OCI-LY3 (cell line): ENCODE measurements around the gene CXorf65.

ENCODE experiments used
- H2AFZ ChIP-seq: fragments of 200-600, 300-600 bp; shearing (Covaris generic); 2 replicates; pipeline ENCODE4 v1.6.0; 2014; ENCODE audit warnings: antibody characterized with exemption, low read depth, low read length
- H3K27ac ChIP-seq: fragments of 200-600, 300-600 bp; sonication (generic); 2 replicates; pipeline ENCODE4 v1.5.1; 2014; ENCODE audit warnings: mild to moderate bottlenecking, low read length, moderate library complexity, mixed read lengths
- H3K27me3 ChIP-seq: fragments of 200-600, 300-600 bp; sonication (generic); 2 replicates; pipeline ENCODE4 v1.6.1; 2014; ENCODE audit warnings: low read depth, low read length, mixed read lengths
- H3K36me3 ChIP-seq: fragments of 200-600, 300-600 bp; sonication (generic); replicated peaks from 2 replicates; pipeline ENCODE3; 2014; ENCODE audit warnings: low read depth, low read length, mixed read lengths
- H3K4me1 ChIP-seq: fragments of 300-600, 200-600 bp; sonication (generic); 2 replicates; pipeline ENCODE4 v1.6.1; 2014; ENCODE audit warnings: low read length, mixed read lengths
- H3K4me2 ChIP-seq: fragments of 200-600, 300-600 bp; sonication (generic); 2 replicates; pipeline ENCODE4 v1.6.1; 2014; ENCODE audit warnings: low read length, mixed read lengths
- H3K4me3 ChIP-seq: fragments of 300-600, 200-600 bp; sonication (generic); 2 replicates; pipeline ENCODE4 v1.5.1; 2014; ENCODE audit warnings: antibody characterized with exemption, mild to moderate bottlenecking, low read length, moderate library complexity
- H3K79me2 ChIP-seq: fragments of 300-600, 200-600 bp; shearing (Covaris generic); 2 replicates; pipeline ENCODE4 v1.6.1; 2014; ENCODE audit warnings: mild to moderate bottlenecking, low read length, mixed read lengths
- H3K9ac ChIP-seq: fragments of 300-600, 200-600 bp; shearing (Covaris generic); 2 replicates; pipeline ENCODE4 v1.6.0; 2014; ENCODE audit warnings: mild to moderate bottlenecking, low read length, moderate library complexity
- H3K9me3 ChIP-seq: fragments of 200-600, 300-600 bp; shearing (Covaris generic); 2 replicates; pipeline ENCODE4 v1.6.1; 2014; ENCODE audit warnings: low read length, mixed read lengths; ENCODE audit not compliant: insufficient read depth
- H4K20me1 ChIP-seq: fragments of 200-600, 300-600 bp; sonication (generic); 2 replicates; pipeline ENCODE4 v1.6.1; 2016; ENCODE audit warnings: low read length, mixed read lengths; ENCODE audit not compliant: insufficient read depth
- EZH2phosphoT487 ChIP-seq: fragments of 200-600 bp; shearing (Covaris generic); IDR thresholded peaks from 2 replicates; pipeline ENCODE4 v1.6.1; 2018; ENCODE audit warnings: antibody characterized with exemption, mixed run types, low read depth
- TF ChIP-seq, protein P1 (sequence below): fragments of 200-600, 300-600 bp; sonication (generic); IDR thresholded peaks from 2 replicates; pipeline ENCODE4 v1.5.1; 2014; ENCODE audit warnings: antibody characterized with exemption, low read length, low read depth

Gene CXorf65

DNA sequence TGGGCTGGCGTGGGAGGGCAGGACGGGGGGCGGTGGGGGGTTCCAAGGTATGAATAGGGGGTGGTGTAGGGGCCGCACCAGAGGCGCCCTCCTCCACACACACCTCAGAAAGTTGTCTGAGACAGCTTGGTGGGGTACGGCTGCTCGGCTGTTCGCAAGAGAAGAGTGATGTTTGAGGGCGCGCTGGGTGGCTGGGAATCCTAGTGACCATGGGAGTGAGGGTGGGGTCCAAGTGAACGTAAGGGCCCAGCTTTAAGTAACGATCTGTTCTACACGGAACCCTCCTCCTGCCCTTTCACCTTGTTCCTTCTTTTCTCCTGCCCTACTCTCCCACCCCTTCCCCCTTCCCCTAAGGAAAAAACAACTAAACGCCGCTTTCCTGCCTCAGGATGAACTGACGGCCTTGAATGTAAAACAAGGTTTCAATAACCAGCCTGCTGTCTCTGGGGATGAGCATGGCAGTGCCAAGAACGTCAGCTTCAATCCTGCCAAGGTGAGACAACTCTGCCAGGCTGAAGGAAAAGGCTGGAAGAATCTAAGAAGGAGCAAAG lies 12.5 kb upstream of the CXorf65 start:
- Histone ChIP-seq H3K9ac (peak overlapping the region; percentile 91), H3K9me3 (no peaks in the 10 kb centered on the region), H4K20me1 (no peaks in the 10 kb centered on the region), H3K4me2 (peak overlapping the region; percentile 75), H2AFZ (no peak overlapping the region), H3K4me3 (peak overlapping the region; percentile 91), H3K27ac (peak overlapping the region; percentile 52), H3K4me1 (peaks cover 10% of the 10 kb centered on the region), H3K79me2 (peaks cover 7% of the 10 kb centered on the region), H3K36me3 (peaks cover 22% of the 10 kb centered on the region), H3K27me3 (no peaks in the 10 kb centered on the region)
- TF ChIP-seq EZH2phosphoT487, result no peak
- TF ChIP-seq, protein P1, sequence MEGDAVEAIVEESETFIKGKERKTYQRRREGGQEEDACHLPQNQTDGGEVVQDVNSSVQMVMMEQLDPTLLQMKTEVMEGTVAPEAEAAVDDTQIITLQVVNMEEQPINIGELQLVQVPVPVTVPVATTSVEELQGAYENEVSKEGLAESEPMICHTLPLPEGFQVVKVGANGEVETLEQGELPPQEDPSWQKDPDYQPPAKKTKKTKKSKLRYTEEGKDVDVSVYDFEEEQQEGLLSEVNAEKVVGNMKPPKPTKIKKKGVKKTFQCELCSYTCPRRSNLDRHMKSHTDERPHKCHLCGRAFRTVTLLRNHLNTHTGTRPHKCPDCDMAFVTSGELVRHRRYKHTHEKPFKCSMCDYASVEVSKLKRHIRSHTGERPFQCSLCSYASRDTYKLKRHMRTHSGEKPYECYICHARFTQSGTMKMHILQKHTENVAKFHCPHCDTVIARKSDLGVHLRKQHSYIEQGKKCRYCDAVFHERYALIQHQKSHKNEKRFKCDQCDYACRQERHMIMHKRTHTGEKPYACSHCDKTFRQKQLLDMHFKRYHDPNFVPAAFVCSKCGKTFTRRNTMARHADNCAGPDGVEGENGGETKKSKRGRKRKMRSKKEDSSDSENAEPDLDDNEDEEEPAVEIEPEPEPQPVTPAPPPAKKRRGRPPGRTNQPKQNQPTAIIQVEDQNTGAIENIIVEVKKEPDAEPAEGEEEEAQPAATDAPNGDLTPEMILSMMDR, result no peak

DNA sequence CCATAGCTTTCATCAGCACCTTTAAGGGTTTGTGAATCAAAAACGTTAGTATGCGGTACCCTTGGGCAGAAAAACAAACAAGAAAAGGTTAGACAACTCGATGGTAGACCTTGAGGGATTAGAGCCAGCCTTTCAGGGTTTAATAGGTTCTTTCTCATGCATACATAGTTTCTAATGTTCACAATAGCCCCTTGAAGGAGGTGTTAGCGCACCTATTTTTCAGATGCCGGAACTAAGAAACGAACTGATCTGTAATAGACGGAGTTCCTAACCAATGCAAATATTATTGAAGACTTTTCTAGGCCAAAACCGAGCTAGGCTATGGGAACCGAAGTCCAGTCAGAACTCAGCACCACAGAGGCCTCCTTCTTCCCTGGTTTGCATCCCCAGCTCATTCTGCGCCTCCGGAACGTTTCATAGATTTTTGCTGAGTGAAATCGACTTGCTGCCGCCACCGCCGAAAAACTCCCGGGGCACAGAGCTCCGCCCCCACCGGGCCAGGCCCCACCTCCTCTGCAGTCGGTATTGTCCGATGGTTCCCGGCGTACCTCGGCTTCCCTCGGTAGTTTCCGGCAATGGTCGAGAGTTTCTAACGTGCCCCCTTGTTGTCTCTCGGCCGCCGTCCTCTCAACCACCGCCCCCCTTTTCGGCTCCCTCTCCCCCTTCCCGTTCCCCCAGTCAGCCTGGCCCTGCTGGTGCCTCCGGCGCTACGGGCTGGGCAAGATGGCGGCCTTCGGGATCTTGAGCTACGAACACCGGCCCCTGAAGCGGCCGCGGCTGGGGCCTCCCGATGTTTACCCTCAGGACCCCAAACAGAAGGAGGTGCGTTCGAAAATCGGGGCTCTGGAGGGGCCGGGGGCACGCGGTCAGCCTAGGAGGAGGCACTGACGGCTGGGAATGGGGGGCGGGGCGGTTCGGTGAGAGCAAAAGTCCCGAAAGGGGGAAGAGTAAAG lies 11.8 kb upstream of the CXorf65 start, which contains the start of gene MED12:
Gene MED12, plus strand, starts transcription at position 565 of the 953 bp plus-strand sequence. Its CDS starts 159 bp downstream, at position 724.
- no peak for TF ChIP-seq EZH2phosphoT487
- TF ChIP-seq, protein P1, result no peak
- Histone ChIP-seq H3K36me3 (peaks cover 17% of the 10 kb centered on the region), H3K27me3 (no peaks in the 10 kb centered on the region), H3K9me3 (no peaks in the 10 kb centered on the region), H3K9ac (peak within 1 kb of the TSS; percentile 91), H2AFZ (peak within 1 kb of the TSS; percentile 64; the same call in 1 of the 2 replicates), H3K79me2 (peaks cover 7% of the 10 kb centered on the region), H3K27ac (peak within 1 kb of the TSS; percentile 52), H3K4me3 (peak within 1 kb of the TSS; percentile 91), H3K4me2 (peak within 1 kb of the TSS; percentile 75), H3K4me1 (peaks cover 10% of the 10 kb centered on the region), H4K20me1 (no peaks in the 10 kb centered on the region)

DNA sequence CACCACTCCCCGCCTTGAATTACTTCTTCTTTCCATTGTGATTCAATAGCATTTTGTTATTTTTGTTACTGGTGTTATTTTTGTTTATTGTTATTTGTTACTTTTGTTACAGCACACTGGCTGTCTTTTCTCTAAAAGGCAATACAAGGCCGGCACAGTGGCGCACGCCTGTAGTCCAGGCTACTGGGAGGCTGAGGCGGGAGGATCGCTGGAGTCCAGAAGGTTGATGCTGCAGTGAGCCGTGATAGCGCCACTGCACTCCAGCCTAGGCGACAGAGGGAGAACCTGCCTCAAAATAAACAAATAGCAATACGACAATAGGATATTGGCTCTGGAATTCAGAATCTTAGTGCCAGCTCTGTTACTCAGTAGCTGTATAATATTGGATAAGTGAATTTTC lies 10.8 kb upstream of the CXorf65 start:
- peaks cover 8% of the 10 kb centered on the region for H3K79me2 ChIP-seq
- H3K27me3 ChIP-seq, result no peaks in the 10 kb centered on the region
- H3K9ac ChIP-seq, result 0 out of 2 replicates have a peak overlapping the region, but pooled peaks have one; percentile 91
- H4K20me1 ChIP-seq, result no peaks in the 10 kb centered on the region
- H2AFZ ChIP-seq, result no peak overlapping the region
- H3K9me3 ChIP-seq, result no peaks in the 10 kb centered on the region
- peaks cover 13% of the 10 kb centered on the region for H3K36me3 ChIP-seq
- no peak overlapping the region for H3K27ac ChIP-seq
- no peak for TF ChIP-seq EZH2phosphoT487
- TF ChIP-seq, protein P1, result no peak
- peaks cover 16% of the 10 kb centered on the region for H3K4me1 ChIP-seq
- peak overlapping the region; percentile 91 for H3K4me3 ChIP-seq
- peak overlapping the region; percentile 75 for H3K4me2 ChIP-seq

DNA sequence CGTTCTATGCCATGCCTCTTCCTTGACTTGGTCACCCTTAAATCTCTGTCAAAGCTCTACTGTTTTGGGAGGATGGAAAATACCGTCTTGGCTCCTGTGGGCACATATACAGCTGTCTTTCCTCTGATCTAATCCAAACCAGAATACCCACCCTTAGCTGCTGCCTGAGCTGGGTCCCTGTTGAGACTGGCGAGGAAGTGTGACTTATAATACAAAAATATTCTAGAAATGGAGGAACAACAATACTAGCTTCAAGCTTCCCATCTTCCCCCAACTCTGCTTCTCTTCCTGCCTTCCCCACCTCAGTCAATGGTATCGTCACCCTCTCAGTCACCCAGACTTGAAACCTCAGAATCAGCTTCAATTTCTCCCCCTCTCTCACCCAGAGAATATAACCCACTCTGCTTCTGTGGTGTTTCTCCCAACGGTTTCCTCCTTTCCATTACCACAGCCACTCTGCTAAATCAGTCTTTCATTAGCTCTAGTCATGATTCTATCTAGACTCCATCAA lies 5.4 kb upstream of the CXorf65 start:
- TF ChIP-seq EZH2phosphoT487, result no peak
- TF ChIP-seq, protein P1, result no peak
- no peaks in the 10 kb centered on the region for H3K9me3 ChIP-seq
- no peaks in the 10 kb centered on the region for H4K20me1 ChIP-seq
- H2AFZ ChIP-seq, result peak overlapping the region; percentile 95
- H3K36me3 ChIP-seq, result peaks cover 24% of the 10 kb centered on the region
- H3K79me2 ChIP-seq, result peaks cover 26% of the 10 kb centered on the region
- no peaks in the 10 kb centered on the region for H3K27me3 ChIP-seq
- H3K27ac ChIP-seq, result peak overlapping the region; percentile 69
- H3K4me3 ChIP-seq, result peak overlapping the region; percentile 93
- peaks cover 23% of the 10 kb centered on the region for H3K4me1 ChIP-seq
- peak overlapping the region; percentile 89 for H3K4me2 ChIP-seq
- peak overlapping the region; percentile 94 for H3K9ac ChIP-seq
